A673 (cell line): ENCODE measurements around the gene FGF18. TPM values are rescaled to one million over a fixed set of nuclear protein-coding genes. Genes with fewer than 3 reads are reported as not detected.

ENCODE experiments used
- BruUV-seq: library from RNA; stranded (reverse); fragments of 400-500 nt; replicated peaks from 2 replicates; lab custom pipeline; 2021; lab: Mats Ljungman, UMichigan
- CTCF ChIA-PET: fragments of 300-600 bp; sonication (Branson Sonifier 250); formaldehyde crosslinking; loops from one replicate; lab custom pipeline; 2022; ENCODE audit warnings: antibody characterized with exemption; lab: Charles Lee
- POLR2A ChIA-PET: fragments of 300-600 bp; sonication (Branson Sonifier 250); formaldehyde crosslinking; loops from one replicate; lab custom pipeline; 2022; ENCODE audit warnings: antibody characterized with exemption; ENCODE audit not compliant: low non-redundant PET; lab: Charles Lee
- DNase-seq: peaks from one replicate; pipeline ENCODE4 v3.0.0-alpha.2; 2015; ENCODE audit warnings: low spot score
- H3K27ac ChIP-seq: fragments of 200-600 bp; sonication (generic); 2 replicates; pipeline ENCODE4 v1.5.1; 2016; ENCODE audit warnings: mixed run types, low read depth, mild to moderate bottlenecking, mixed read lengths, antibody characterized with exemption, low read length; ENCODE audit not compliant: poor library complexity, severe bottlenecking
- H3K27me3 ChIP-seq: fragments of 200-600 bp; sonication (generic); replicated peaks from 2 replicates; pipeline ENCODE4 v1.6.1; 2017; ENCODE audit warnings: mixed run types, low read depth, mild to moderate bottlenecking, mixed read lengths, antibody characterized with exemption, low read length; ENCODE audit not compliant: insufficient read depth, poor library complexity
- H3K36me3 ChIP-seq: fragments of 200-600 bp; sonication (generic); 2 replicates; pipeline ENCODE4 v1.6.1; 2016; ENCODE audit warnings: mixed run types, mild to moderate bottlenecking, mixed read lengths, antibody characterized with exemption, low read length; ENCODE audit not compliant: insufficient read depth, poor library complexity, severe bottlenecking
- H3K4me1 ChIP-seq: fragments of 200-600 bp; sonication (generic); 2 replicates; pipeline ENCODE4 v1.6.1; 2017; ENCODE audit warnings: mixed run types, mild to moderate bottlenecking, mixed read lengths, antibody characterized with exemption, low read length; ENCODE audit not compliant: insufficient read depth, poor library complexity, severe bottlenecking
- H3K4me3 ChIP-seq: fragments of 200-600 bp; sonication (generic); 2 replicates; pipeline ENCODE4 v1.5.1; 2016; ENCODE audit warnings: low read depth, mixed run types, mild to moderate bottlenecking, mixed read lengths, low read length; ENCODE audit not compliant: poor library complexity, severe bottlenecking
- H3K9me3 ChIP-seq: fragments of 200-600 bp; sonication (generic); 2 replicates; pipeline ENCODE4 v1.6.1; 2016; ENCODE audit warnings: mixed run types, low read depth, mild to moderate bottlenecking, mixed read lengths, antibody characterized with exemption, low read length; ENCODE audit not compliant: poor library complexity, severe bottlenecking
- EZH2 ChIP-seq: fragments of 200-600 bp; sonication (generic); IDR thresholded peaks from 2 replicates; pipeline ENCODE4 v1.6.1; 2017; ENCODE audit warnings: borderline replicate concordance, low read depth, mild to moderate bottlenecking, mixed read lengths, antibody characterized with exemption, low read length; ENCODE audit not compliant: poor library complexity, severe bottlenecking
- intact Hi-C: fragments of 100-400 bp; cut with micrococcal nuclease; formaldehyde crosslinking; loops from one replicate; pipeline ENCODE4 v1.10.0; 2022; ENCODE audit not compliant: unreplicated experiment
- total RNA-seq: library from RNA; stranded (reverse); gene quantifications from 2 replicates; pipeline ENCODE4 v1.2.3, GENCODE V29; 2021
- TF ChIP-seq, protein P1 (sequence below): fragments of 300-800, 200-600 bp; sonication (generic); conservative IDR thresholded peaks from 2 replicates; pipeline ENCODE4 v1.5.1; 2017; ENCODE audit warnings: low read depth, mild to moderate bottlenecking, antibody characterized with exemption, low read length, moderate library complexity, mixed read lengths

Gene FGF18
- total RNA-seq, 1 experiment from 2014 or later: 1.3 TPM

DNA sequence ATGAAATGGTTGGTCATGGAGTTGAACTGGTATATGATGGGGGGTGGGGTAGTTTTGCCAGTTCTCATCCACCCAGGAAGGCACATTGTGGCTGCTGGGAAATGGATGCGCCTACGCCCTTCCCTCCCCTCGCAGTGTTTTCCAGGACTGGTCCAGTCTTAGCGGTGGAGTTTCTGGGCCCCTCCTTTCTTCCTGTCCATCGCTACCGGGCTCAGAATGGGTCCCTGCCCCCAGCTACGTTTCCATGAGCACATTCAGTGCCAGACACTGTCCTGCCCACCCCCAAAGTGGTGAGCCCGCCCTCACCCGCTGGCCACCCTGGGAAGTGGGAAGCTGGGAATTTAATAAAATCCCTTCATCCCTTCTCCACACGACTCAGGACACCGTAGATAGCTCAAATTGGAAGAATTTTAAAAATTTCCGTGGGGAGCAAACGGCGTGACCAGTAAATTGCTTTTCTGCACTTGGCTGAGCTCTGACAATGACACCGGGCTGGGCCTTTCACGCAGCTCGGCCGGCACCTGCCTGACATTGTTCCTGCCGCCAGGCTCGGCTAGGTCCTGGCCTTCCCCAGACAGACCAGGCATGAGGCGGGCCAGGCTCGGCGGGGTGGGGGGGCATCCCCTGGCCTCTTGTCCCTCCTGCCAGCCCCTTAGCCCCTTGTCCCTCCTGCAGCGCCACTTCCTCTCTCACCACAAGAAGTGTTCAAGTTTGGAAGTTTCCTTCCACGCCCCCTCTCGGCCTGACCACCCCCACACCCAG is 3.6 kb downstream of the FGF18 start:
- H3K27ac ChIP-seq: no peak overlapping the region
- intact Hi-C loops: loop anchor here (10.0 kb wide), 1 partner anchor 202 kb away; no protein-coding TSS in a partner anchor
- H3K27me3 ChIP-seq: peaks cover 7% of the 10 kb centered on the region
- H3K4me1 ChIP-seq: peaks cover 8% of the 10 kb centered on the region
- no peak for TF ChIP-seq EZH2
- TF ChIP-seq, protein P1, sequence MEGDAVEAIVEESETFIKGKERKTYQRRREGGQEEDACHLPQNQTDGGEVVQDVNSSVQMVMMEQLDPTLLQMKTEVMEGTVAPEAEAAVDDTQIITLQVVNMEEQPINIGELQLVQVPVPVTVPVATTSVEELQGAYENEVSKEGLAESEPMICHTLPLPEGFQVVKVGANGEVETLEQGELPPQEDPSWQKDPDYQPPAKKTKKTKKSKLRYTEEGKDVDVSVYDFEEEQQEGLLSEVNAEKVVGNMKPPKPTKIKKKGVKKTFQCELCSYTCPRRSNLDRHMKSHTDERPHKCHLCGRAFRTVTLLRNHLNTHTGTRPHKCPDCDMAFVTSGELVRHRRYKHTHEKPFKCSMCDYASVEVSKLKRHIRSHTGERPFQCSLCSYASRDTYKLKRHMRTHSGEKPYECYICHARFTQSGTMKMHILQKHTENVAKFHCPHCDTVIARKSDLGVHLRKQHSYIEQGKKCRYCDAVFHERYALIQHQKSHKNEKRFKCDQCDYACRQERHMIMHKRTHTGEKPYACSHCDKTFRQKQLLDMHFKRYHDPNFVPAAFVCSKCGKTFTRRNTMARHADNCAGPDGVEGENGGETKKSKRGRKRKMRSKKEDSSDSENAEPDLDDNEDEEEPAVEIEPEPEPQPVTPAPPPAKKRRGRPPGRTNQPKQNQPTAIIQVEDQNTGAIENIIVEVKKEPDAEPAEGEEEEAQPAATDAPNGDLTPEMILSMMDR: no peak
- ChIA-PET POLR2A (no interaction called here), CTCF (no interaction called here)
- DNase-seq: no peak
- no TSS peak for BruUV-seq
- H3K9me3 ChIP-seq: no peaks in the 10 kb centered on the region
- no peaks in the 10 kb centered on the region for H3K36me3 ChIP-seq
- H3K4me3 ChIP-seq: no peak overlapping the region

DNA sequence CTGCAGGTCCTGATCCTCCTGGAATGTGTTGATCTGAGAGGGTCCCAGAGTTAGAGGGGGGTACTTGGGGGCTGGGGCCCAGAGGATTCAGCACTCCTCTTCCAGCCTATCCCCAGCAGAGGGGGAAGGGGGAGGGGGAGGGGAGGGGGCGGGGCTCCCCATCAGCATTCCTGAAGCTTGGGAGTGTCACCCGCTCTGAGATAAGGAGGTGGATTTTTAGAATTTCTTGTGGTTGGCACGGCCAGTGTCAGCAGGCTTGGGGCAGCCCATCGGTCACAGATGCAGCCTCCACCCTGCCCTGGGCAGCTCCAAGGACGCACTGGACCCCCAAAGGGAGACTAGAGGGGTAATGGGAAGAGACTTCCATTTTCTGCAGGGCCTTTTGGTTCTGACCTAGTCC is 5.3 kb downstream of the FGF18 start:
- no peak for TF ChIP-seq EZH2
- TF ChIP-seq, protein P1: no peak
- Histone ChIP-seq H3K4me1 (peaks cover 8% of the 10 kb centered on the region), H3K27me3 (peaks cover 7% of the 10 kb centered on the region), H3K27ac (no peak overlapping the region), H3K4me3 (no peak overlapping the region), H3K9me3 (no peaks in the 10 kb centered on the region), H3K36me3 (no peaks in the 10 kb centered on the region)
- ChIA-PET POLR2A (no interaction called here), CTCF (no interaction called here)
- no peak for DNase-seq
- BruUV-seq: no TSS peak
- intact Hi-C loops: loop anchor here (10.0 kb wide), 1 partner anchor 200 kb away; no protein-coding TSS in a partner anchor

DNA sequence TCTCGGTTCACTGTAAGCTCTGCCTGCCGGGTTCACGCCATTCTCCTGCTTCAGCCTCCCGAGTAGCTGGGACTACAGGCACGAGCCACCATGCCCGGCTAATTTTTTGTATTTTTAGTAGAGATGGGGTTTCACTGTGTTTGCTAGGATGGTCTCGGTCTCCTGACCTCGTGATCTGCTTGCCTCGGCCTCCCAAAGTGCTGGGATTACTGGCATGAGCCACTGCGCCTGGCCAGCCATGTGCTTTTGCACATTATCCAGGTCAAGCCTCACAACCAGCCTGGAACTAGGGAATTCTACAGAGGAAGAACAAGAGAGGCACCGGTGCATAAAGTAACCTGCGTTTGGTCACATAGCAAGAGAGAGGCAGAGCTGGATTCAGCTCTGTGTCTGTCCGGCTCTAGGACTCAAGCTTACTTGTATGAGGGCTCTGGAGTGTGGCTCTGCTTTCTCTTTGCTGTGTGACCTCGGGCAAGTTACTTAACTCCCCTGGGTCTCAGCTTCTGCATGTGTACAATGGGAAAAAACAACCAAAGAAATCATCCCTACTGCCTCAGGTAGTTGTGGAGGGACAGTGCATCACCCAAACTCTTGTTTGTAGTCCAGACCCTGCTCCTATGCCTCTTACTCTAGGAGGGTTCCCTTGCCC is 6.3 kb downstream of the FGF18 start:
- BruUV-seq: no TSS peak
- Histone ChIP-seq H3K9me3 (no peaks in the 10 kb centered on the region), H3K4me3 (no peak overlapping the region), H3K4me1 (peaks cover 8% of the 10 kb centered on the region), H3K36me3 (no peaks in the 10 kb centered on the region), H3K27me3 (no peaks in the 10 kb centered on the region), H3K27ac (no peak overlapping the region)
- DNase-seq: no peak
- intact Hi-C loops: loop anchor here (10.0 kb wide), 1 partner anchor 199 kb away; no protein-coding TSS in a partner anchor
- ChIA-PET POLR2A (no interaction called here), CTCF (no interaction called here)
- TF ChIP-seq, protein P1: no peak
- TF ChIP-seq EZH2: no peak
